HG03558 (cell line): Measurements from ENCODE around the gene MBNL3.

ENCODE experiments used
- ATAC-seq: cut with Tn5 transposase; IDR thresholded peaks from one replicate; pipeline ENCODE4 v1.9.1; 2021; ENCODE audit warnings: moderate number of reproducible peaks; ENCODE audit not compliant: unreplicated experiment; ENCODE audit errors: extremely low read depth

Gene MBNL3, protein sequence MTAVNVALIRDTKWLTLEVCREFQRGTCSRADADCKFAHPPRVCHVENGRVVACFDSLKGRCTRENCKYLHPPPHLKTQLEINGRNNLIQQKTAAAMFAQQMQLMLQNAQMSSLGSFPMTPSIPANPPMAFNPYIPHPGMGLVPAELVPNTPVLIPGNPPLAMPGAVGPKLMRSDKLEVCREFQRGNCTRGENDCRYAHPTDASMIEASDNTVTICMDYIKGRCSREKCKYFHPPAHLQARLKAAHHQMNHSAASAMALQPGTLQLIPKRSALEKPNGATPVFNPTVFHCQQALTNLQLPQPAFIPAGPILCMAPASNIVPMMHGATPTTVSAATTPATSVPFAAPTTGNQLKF

DNA sequence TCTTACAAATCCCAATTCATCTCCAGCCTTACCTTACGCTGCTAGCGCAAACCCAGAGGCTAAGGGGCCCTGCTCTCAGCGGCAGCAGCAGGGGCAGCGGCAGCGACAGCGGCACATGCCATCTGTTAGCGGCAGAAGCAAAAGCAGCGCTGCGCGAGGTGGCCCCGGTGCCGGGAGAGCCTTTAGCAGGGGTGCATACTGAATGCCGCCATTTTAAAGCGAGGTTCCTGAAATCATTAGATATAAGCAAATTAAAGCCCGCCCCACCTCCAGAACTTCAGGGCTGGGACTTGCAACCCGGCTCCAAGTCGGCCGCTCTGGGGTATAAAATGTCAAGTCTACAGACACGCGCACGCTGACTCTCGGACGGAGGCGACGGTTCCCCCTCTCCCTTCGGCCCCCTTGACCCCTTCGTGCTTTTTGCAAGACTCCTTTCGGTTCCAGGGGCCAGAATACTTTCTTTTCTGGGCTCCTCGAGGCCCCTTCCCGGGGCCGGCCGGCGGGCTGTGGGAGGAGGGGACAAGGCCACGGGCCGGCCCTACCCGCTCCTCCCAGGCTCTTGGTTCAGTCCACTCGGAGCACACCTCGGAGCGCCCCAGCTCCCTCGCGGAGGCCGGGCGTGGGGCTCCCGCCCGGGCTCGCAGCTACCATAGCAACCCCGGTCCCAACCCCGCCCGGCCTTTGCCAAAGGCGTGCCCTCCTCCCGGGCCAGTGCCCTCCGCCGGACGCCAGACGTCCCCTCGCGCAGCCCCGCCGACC, at the start of gene MBNL3:
TSS of gene MBNL3 (minus strand) at position 220 of the 759 bp plus-strand sequence. CDS start 49,427 bp downstream, outside the sequence.
- ATAC-seq, result peak; percentile 15

DNA sequence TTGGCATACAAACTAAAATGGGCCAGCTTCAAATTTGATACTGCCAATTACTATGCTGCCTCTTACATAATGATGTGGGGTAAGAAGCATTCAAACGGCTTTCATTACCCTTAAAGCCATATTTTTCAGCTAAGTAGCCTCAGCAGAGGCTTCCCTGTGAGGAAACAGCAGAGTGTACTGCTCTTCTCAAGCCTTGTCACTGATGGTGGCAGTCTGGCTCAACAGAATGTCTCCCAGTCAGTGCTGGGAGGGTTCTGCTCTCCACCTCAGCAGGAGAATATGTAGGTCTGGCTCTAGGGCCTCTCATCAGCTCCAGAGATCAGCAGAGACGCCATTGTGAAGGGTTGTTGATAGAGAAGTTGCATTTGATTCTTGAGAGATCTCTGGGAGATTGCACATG, 44.6 kb upstream of the MBNL3 start:
- ATAC-seq, result no peak

DNA sequence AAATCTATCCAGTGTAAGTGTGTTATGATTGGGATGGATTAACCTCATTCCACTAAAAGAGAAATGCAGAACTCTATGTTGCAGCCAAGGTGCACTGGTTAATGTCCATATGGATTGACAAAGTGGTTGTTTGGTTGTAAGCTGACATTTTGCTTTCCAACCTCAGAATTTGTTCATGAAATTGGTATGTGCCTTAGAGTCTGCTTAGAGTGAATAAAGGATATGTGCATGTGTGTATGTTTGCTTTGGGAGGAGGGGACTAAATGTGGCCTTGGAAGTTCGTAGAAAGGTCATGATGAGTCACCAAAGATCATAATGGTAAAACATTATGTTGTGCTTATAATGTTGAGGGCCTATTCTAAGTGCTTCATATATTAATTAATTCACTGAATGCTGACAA, 44.1 kb upstream of the MBNL3 start:
- ATAC-seq, result no peak

DNA sequence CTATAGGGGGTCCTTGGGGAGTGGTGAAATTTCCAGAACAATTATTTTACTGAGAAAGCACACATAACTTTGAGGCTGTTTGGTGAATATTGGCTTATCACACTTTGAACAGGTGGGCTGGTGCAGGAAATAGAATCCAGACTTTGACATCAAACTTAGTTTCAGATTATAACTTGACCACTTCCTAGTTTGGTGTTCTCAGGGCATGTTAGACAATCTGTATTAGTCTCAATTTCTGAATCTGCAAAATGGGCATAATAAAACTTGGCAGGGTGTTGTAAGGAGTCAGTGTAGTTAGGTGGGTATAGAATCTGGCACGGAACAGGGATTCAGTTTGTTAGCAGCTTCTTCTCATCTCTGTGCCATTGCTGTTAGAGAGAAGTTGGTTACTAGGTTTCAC, 43.3 kb upstream of the MBNL3 start:
- ATAC-seq, result no peak

DNA sequence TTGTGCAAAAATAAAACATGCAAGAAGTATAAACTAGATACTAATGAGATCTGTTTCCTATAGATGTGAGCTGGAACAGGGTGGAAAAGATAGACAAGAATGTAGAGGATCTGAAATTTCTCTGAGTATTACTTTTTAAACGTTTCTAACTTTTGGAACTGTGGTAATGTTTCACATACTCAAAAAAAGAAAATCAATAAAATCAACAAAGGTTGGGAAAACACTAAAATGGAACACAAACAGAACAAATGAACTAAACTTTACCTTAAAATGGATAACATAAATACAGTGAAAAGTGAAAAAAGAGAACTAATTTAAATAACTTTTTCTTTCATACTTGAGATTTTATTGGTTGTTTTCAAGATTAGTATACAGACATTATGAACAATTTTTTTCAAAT, 32.0 kb upstream of the MBNL3 start:
- ATAC-seq, result no peak

DNA sequence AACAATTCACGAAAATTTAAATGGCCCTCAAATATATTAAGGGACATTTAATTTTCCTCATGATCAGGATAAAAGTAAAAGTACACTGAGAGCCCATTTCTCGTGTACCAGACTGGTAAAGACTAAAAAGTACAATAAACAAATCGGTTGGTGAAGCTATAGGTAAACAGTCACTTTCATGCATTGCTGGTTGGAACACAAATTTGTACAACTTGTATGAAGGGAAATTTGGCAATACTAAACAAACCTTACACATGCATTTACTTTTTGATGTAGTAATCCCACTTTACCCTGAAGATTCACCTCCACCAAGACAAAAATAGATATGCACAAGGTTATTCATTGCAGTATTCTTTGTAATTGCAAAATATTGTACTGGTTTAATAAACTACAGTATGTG, 31.4 kb upstream of the MBNL3 start:
- no peak for ATAC-seq

DNA sequence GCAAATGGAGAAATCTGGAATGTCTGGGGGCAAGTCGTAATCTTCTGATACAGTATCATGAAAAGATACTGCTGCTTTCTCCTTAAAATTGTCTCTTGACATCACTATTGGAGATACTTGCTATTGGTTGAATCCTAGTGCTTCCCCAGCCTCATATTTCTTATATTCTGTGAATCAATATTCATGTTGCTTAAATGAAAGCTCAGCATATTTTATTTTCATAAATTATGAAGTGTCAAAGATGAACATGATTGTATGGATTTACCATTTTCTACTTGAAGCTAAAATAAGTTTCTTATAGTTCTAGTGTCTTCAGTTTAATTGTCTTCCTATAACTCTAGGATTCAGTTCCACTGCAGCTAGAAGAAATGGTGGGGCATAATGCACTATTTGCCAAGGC, 29.6 kb upstream of the MBNL3 start:
- ATAC-seq, result no peak

DNA sequence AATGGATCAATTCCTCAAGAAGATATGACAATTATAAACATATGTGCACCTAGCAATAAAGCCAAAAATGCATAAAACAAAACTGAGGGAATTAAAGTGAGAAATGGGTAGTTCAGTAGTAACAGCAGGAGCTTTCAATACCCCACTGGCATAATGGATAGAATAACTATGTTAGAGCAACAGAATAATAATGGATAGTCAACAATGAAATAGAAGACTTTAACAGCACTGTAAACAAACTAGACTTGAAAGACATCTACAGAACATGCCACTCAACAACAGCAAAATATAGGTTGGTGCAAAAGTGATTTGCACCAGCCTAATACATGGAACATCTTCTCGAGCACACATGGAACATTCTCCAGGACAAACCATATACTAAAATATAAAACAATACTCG, 20.0 kb upstream of the MBNL3 start:
- no peak for ATAC-seq

DNA sequence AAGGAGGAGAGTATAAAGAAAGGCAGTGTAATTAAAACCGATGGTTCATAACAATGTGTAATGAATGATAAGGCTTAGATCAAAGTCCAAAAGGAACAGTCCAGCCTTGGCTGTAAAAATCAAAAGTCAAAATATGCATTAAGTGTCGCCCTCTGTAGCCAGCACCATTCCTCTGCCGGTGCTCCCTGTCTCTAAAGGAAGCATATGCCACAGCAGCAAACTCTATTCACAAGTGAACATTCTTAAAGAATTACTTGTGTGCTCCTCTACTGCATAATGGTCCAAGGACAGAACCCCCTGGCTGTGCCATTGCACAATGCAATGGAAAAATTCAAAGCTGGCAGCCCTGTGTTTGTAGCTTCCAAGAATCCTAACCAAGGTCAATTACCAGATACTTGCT, 16.3 kb upstream of the MBNL3 start:
- no peak for ATAC-seq

DNA sequence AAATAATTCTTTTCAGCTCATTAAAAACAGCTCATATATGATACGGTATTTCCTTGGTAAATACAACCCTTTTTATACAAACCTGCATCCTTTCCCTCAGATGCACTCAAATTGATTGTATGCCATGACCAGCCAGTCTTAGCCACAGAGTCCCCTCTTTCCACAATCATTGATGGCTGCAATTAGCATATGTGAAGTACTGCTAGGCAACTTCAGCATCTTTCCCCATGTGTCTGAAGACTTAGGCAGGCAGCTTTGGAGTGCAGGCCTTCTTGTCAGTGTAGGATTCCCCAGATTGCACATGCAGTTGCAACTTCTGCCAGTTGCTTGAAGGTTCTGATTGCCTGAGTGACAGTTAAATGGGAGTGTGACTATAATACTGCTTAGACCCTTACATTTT, 15.6 kb upstream of the MBNL3 start:
- no peak for ATAC-seq

DNA sequence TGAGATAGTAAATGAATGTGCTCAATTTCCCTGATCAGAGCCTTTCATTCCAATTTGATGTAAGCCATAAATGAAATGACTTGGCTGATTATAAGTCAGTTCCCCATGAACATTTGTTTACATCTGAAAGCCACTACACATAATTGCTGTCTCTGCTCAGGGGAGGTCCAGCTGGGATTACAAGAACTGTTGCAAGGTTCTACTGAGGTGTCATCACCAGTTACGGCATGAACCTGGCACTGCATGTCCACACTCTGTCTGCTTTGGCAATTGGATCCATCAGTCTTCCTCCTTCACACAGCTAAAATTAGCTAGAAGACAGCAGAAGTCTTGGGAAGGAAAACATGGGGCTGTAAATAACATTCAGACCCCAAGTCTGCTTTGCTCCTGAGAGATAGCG, 12.8 kb upstream of the MBNL3 start:
- no peak for ATAC-seq

DNA sequence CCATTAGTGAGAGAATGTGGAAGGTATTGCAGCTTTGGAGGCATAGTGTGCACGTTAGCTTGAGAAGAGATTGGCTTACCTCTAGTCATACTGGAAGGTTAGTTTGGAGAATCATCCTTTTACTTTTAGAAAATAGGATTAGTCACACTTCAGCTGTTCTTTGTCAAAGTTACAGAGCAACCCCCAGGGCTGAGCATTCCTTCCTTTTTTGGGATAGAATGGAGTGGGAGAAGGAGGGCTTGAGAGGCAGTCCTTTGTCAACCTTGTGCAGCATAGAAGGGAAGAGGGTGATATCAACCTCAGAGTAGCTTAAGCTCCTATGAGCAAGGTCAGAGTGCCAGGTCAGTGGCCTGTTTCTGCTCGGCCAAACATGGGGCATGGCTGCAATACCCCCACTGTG, 8.6 kb upstream of the MBNL3 start:
- ATAC-seq, result no peak

DNA sequence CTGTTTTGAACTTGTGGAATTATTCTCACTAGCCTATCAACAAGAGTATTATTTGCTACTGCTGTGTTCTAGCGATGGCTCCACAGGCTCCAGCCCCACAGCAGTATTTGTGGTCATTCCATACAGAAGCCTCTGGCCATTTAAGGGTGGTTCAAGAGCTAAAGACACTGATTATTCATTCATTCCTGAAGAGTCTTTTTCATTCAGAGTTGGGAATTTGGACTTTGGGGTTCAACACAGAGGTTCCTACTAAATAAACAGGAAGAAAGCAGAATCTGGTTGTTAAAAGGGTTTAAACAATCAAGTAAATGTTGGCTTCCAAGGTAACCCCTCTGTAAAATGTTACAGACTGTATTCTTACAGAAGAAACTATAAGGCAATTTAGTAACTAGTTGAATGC, 4.3 kb upstream of the MBNL3 start:
- ATAC-seq, result no peak

DNA sequence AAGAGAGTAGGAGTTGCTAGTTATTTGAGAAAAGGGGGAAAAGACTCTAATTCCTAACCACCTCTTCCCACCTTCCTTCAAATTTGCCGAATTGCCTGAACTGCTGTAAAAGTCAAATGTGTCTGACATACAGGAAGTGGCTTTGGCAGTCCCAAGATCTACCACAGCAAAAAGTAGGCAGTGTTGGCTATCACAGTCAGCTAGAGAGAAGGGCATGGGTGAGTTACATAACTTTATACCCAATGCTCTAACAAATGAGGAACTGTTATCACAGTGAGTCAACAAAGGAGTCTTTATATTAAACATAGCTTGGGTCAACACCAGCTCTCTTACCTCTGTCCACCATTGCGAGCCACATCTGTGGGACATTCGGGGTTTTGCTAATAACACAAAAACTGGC, 2.4 kb upstream of the MBNL3 start:
- no peak for ATAC-seq

DNA sequence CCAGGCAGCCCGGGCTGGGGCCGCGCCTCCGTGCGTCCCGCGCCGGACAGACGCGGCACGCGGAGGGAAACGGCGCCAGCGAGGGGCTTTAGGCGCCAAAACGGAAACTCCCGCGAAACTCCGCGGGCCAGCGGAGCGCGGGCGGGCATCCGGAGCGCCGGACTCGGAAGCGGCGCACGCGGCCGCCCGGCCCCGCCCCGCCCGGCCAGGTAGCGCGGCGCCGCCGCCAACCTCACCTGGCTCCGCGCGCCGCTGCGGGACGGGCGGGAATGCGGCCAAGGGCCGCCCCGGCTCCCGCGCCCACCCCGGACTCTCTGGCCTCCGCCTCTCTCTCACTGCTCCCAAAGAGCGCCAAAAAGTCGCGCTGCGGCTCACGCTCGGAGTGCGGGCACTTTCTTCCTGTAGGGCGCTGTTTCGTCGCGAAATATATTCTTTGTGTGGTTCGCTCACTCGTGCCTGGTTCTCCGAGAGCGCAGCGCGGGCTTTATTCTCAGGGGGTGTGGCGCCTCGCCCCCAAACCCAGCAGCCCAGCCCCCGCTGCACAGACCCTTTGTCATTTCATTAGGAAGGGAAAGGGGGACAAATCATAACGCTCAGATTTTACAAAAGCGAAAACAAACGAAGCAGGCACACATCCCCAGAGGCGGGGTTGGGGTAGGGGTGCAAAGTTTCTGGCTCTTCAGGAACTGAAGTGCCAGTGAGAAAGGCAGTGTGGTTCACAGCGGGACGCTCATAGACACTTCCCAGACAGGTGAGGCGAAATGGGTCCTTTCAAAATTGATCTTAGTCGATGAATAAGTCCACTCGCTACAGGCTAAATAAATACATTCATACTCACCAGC, 961 bp upstream of the MBNL3 start:
- ATAC-seq, result peak; percentile 31

DNA sequence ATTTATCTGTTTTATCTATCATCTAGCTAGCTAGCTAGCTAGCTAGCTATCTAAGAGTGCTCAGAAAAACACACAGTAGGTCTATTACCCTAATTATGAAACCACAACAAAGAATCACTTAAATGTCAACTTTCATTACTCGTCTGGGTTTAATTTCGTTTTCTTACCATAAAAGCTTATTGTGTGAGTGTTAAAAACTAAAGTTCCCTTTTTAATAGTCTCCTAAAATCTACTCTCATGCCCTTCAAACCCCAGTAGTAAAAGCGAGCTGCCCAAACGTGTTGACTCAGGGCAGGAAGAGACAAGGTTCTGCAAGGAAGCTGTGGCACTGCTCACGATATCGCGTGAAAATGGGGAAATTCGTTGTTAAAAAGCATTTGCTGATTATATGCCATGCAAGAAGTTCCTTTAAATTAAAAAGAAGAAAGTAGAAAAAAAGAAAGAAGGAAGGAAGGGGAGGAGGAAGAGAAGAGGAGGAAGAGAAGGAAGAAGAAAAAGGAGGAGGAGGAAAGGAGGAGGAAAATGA, 595 bp downstream of the MBNL3 start:
- ATAC-seq, result no peak

DNA sequence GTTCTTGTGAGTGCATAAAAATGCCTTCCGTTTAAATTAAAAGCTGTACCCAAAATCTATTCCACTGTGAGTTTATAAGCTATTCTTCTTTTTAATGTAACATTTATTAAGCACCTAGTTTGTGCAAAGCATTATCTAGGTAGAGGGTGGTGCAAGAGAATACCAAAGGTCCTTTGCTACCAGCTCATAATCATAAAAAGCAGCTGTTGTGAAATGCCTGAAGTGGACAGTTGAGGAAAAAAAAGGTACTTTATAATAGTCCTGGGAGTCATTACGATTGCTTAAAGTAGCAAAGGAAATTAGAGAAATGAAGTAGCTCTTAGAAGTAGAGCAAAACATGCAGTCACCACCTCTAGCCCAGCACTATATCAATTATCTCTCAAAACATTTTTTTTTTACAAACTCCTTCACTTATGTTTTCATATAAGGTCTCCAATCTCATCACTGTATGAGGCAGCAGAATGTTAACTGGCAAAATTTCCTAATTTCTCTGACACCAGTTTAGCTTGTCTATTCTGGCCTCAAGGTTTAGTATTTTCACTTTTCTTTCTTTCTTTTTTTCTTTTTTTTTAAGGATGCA, 2.1 kb downstream of the MBNL3 start:
- no peak for ATAC-seq

DNA sequence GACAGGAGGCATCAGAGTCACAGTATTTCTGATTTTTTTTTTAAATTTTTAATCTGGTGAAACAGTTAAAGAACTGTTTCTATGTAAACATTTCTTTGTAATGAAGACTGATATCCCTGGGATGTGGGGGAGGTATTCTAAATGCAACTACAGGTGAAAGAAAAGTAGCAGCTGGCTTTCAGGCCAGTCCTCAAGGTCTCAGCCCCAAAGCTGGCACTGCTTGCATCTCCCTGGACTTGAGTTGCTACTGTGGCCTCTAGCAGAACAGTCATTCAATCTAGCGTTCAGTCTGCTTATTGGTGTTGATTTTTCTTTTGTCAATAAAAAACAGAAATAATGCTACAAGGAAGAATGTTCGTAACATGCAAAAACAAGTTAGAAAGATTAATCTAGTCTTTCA, 4.9 kb downstream of the MBNL3 start:
- ATAC-seq, result no peak

DNA sequence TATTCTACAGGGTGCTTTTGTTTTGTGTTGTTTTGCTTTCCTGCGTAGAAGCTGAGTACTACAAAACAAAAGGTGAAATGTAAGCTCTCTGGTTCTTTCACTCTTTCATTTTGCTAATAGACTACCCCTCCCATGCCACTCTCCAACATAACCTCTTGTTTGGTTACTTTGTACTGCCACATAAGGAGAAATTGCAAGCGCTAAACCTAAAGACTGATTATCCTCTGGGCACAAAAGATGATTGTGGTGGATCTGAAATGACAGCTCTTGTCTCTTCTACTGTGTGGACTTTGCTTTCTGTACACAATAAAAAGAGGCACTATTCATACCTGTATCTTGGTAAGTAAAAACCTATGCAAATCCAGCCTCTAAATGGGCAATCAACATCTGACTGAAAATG, 5.3 kb downstream of the MBNL3 start:
- no peak for ATAC-seq

DNA sequence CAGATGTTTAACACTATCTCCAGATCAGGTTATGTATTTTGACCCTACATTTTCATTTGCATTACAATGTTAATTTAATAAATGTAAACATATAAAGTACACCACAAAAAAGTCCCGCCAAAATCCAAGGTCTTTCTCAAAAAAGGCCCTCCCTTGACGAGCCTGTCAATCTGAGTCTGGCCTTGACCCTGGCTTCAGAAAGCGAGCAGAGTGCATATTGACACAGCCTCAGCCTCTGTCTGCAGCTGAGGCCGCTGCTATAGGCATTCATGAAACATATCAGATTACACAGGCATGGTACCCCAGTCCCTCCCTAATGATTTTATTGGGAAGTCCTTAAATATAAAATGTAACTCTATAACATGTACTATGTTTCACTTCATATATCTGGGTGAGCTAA, 6.2 kb downstream of the MBNL3 start:
- ATAC-seq, result no peak
